H1 (cell line): Measurements from ENCODE around the gene BEST2. TPM values are rescaled to one million over a fixed set of nuclear protein-coding genes. Genes with fewer than 3 reads are reported as not detected.

Source experiments
- CTCF ChIP-seq, 3 experiments: IDR thresholded peaks; 1 replicate in 2 of 3; 2 replicates in 1 of 3; pipeline versions ENCODE4 v1.5.1 to v1.6.1; 2011; ENCODE audit warnings: low read length in 3 of 3, mild to moderate bottlenecking in 3 of 3, inconsistent platforms in 2 of 3, low read depth in 1 of 3, moderate library complexity in 1 of 3; ENCODE audit not compliant: insufficient read depth in 1 of 3; ENCODE audit errors: control extremely low read depth in 1 of 3
- RXRA ChIP-seq: IDR thresholded peaks from 2 replicates; pipeline ENCODE4 v1.6.1; 2011; ENCODE audit warnings: low read depth, mild to moderate bottlenecking, low read length, moderate library complexity; ENCODE audit not compliant: insufficient read depth
- ZNF274 ChIP-seq: IDR thresholded peaks from 2 replicates; pipeline ENCODE4 v1.7.0; 2012; ENCODE audit warnings: low read length, borderline replicate concordance; ENCODE audit errors: extremely low read depth
- polyA plus RNA-seq, 7 experiments: library from polyadenylated mRNA; depleted of rRNA in 3 of 7; stranded (reverse) in 5 of 7; unstranded in 2 of 7; fragments of >200 nt in 5 of 7; fragments of 200-250 nt in 2 of 7; gene quantifications; 1 replicate in 5 of 7; 2 replicates in 1 of 7; 4 replicates in 1 of 7; pipeline versions ENCODE4 v1.2.1 to v1.2.3, GENCODE V29; 2011 to 2013; ENCODE audit warnings: missing spikeins in 2 of 7, mixed read lengths in 2 of 7
- total RNA-seq: library from RNA; stranded (reverse); fragmentation: NEBNext Ultra II Directional; extraction: Animal tissue kit (Norgen Biotek cat#: 25700); gene quantifications from 2 replicates; pipeline ENCODE4 v1.2.1, GENCODE V29; 2021

Gene BEST2
- total and polyA plus RNA-seq, 2 of the 8 experiments (the other 6 are each of a cell fraction or from before 2014, with no cell fraction given): 4.6 to 7.3 TPM

GRCh38 chr19:12750851-12751250 lies 740 bp upstream of the BEST2 start (continued):
- TF ChIP-seq CTCF (IDR thresholded peaks at IDR 0.05; ENCODE audit: control extremely low read depth in 1 of 3, insufficient read depth in 1 of 3, low read depth in 1 of 3, low read length in 3 of 3) (no peak), ZNF274 (no peak), RXRA (no peak)
- TF ChIP-seq, all 59 proteins: peak for 0
